CD8-positive, alpha-beta memory T cell (primary cell): ENCODE data around the gene SLC25A3. TPM values are rescaled to one million over a fixed set of nuclear protein-coding genes. Genes with fewer than 3 reads are reported as not detected.
"Not testable (repeated sequence)": the region's sequence is repeated elsewhere in the genome, so short reads cannot be mapped to it uniquely, and the experiment has no call there.

Source experiments
- CTCF ChIA-PET: fragments of 350-600 bp; sonication (Branson Sonifier 250); formaldehyde crosslinking; loops from one replicate; lab custom pipeline; 2021; ENCODE audit warnings: antibody characterized with exemption; lab: Charles Lee
- POLR2A ChIA-PET: fragments of 350-600 bp; sonication (Branson Sonifier 250); formaldehyde crosslinking; loops from one replicate; lab custom pipeline; 2021; ENCODE audit warnings: antibody characterized with exemption; lab: Charles Lee
- DNase-seq, 5 donors: peaks; one replicate each; pipeline versions ENCODE4 v3.0.0 to v3.0.0-alpha.2; 2020 to 2022; ENCODE audit warnings: mixed read lengths in 1 of 5
- H3K27ac ChIP-seq: one replicate; pipeline ENCODE4 v1.7.0; 2013; ENCODE audit warnings: low read depth, mild to moderate bottlenecking, low read length, moderate library complexity
- H3K27me3 ChIP-seq: 2 replicates; pipeline ENCODE4 v1.7.0; 2013; ENCODE audit warnings: low read length, mild to moderate bottlenecking; ENCODE audit not compliant: insufficient read depth, poor library complexity, severe bottlenecking
- H3K36me3 ChIP-seq: 2 replicates; pipeline ENCODE4 v1.7.0; 2013; ENCODE audit warnings: mild to moderate bottlenecking, low read length, moderate library complexity; ENCODE audit not compliant: insufficient read depth
- H3K4me1 ChIP-seq: 2 replicates; pipeline ENCODE4 v1.7.0; 2013; ENCODE audit warnings: mild to moderate bottlenecking, low read length, moderate library complexity; ENCODE audit not compliant: insufficient read depth
- H3K4me3 ChIP-seq: 2 replicates; pipeline ENCODE4 v1.7.0; 2013; ENCODE audit warnings: mild to moderate bottlenecking, low read length
- H3K9me3 ChIP-seq: 2 replicates; pipeline ENCODE4 v1.7.0; 2013; ENCODE audit warnings: mild to moderate bottlenecking, low read length
- H3K27ac Mint-ChIP-seq, 8 donors: one replicate each; pipeline ENCODE4 v1.8.0; 2020 to 2021; ENCODE audit warnings: mixed read lengths in 8 of 8, mild to moderate bottlenecking in 6 of 8, inconsistent platforms in 3 of 8, moderate library complexity in 3 of 8
- H3K27me3 Mint-ChIP-seq, 2 donors: one replicate each; pipeline ENCODE4 v1.8.0; 2020 to 2021; ENCODE audit warnings: mixed read lengths in 2 of 2, mild to moderate bottlenecking in 1 of 2, moderate library complexity in 1 of 2
- H3K36me3 Mint-ChIP-seq, 3 donors: one replicate each; pipeline ENCODE4 v1.8.0; 2020 to 2021; ENCODE audit warnings: mixed read lengths in 3 of 3, inconsistent platforms in 1 of 3, mild to moderate bottlenecking in 1 of 3
- H3K4me1 Mint-ChIP-seq, 3 donors: one replicate each; pipeline ENCODE4 v1.8.0; 2020 to 2021; ENCODE audit warnings: mixed read lengths in 3 of 3, inconsistent platforms in 1 of 3, mild to moderate bottlenecking in 1 of 3
- H3K4me3 Mint-ChIP-seq, 7 donors: one replicate each; pipeline ENCODE4 v1.8.0; 2020 to 2021; ENCODE audit warnings: mixed read lengths in 7 of 7, mild to moderate bottlenecking in 6 of 7, moderate library complexity in 4 of 7, inconsistent platforms in 2 of 7
- H3K9me3 Mint-ChIP-seq, 5 donors: one replicate each; pipeline ENCODE4 v1.8.0; 2020 to 2022; ENCODE audit warnings: mixed read lengths in 5 of 5, mild to moderate bottlenecking in 3 of 5, moderate library complexity in 2 of 5, inconsistent platforms in 1 of 5
- polyA plus RNA-seq: library from polyadenylated mRNA; unstranded; fragments of 300-500 nt; fragmentation: Illumina TruSeq; gene quantifications from one replicate; pipeline ENCODE4 v1.2.3, GENCODE V29; 2021
- total RNA-seq, 2 experiments: library from RNA; stranded (reverse); gene quantifications; one replicate each; pipeline ENCODE4 v1.2.3, GENCODE V29; 2021

SLC25A3 gene
- total RNA-seq: 100 to 1,000 TPM; 668 to 674 TPM
- polyA plus RNA-seq: 310 TPM

- peaks cover 14% of the 10 kb centered on the region for H3K36me3 ChIP-seq
- peak within 1 kb of the TSS; percentile 84 for H3K4me3 ChIP-seq
- Mint-ChIP-seq H3K4me3 (peak within 1 kb of the TSS; percentile 90 to 100 (median 95)), H3K27ac (peak within 1 kb of the TSS; percentile 94 to 100 (median 97)), H3K9me3 (no peaks in the 10 kb centered on the region), H3K36me3 (peaks cover 4 to 46% (median 7%) of the 10 kb centered on the region in 3 donors), H3K4me1 (peaks cover 38 to 47% (median 40%) of the 10 kb centered on the region in 3 donors), H3K27me3 (no peaks in the 10 kb centered on the region)
- H3K4me1 ChIP-seq: peaks cover 37% of the 10 kb centered on the region
- CTCF ChIA-PET: interaction anchor here (1.1 to 4.2 kb wide), 10 partner anchors 9 to 103 kb away, joined by 3 to 18 read pairs (median 4); partner anchors contain the start of genes IKBIP and TMPO
- POLR2A ChIA-PET: interaction anchor here (0.7 to 4.4 kb wide), 6 partner anchors 13 to 90 kb away, joined by 3 to 38 read pairs (median 3); partner anchors contain the start of genes APAF1, IKBIP and TMPO
- no peaks in the 10 kb centered on the region for H3K9me3 ChIP-seq
- DNase-seq: peak; percentile 91 to 97 (median 94)
- H3K27me3 ChIP-seq: no peaks in the 10 kb centered on the region
- H3K27ac ChIP-seq: peak within 1 kb of the TSS; percentile 98
Observed at GRCh38 chr12:98593351-98594049, at the start of gene SLC25A3. SLC25A3 (plus strand) TSS chr12:98593686; CDS start chr12:98593979, 293 bp downstream.

GRCh38 chr12:98543701-98544100, 49.8 kb upstream of the SLC25A3 start:
- POLR2A ChIA-PET: no interaction called here
- CTCF ChIA-PET: interaction anchor here (0.9 to 2.3 kb wide), 3 partner anchors 23 to 53 kb away, joined by 3 to 5 read pairs (median 3); no protein-coding TSS in a partner anchor
- peaks cover 6 to 21% (median 18%) of the 10 kb centered on the region in 3 donors for H3K4me1 Mint-ChIP-seq
- no peaks in the 10 kb centered on the region for H3K27me3 Mint-ChIP-seq
- Histone ChIP-seq H3K9me3 (no peaks in the 10 kb centered on the region), H3K4me1 (no peaks in the 10 kb centered on the region), H3K27ac (no peak overlapping the region), H3K27me3 (no peaks in the 10 kb centered on the region), H3K36me3 (peaks cover 25% of the 10 kb centered on the region), H3K4me3 (no peak overlapping the region)
- H3K36me3 Mint-ChIP-seq: peaks cover 3 to 75% (median 17%) of the 10 kb centered on the region in 3 donors
- no peaks in the 10 kb centered on the region for H3K9me3 Mint-ChIP-seq
- no peak overlapping the region for H3K4me3 Mint-ChIP-seq
- no peak overlapping the region for H3K27ac Mint-ChIP-seq
- DNase-seq: no peak

- Histone ChIP-seq H3K4me3 (no peak overlapping the region), H3K27ac (no peak overlapping the region), H3K36me3 (peaks cover 25% of the 10 kb centered on the region), H3K27me3 (no peaks in the 10 kb centered on the region), H3K9me3 (no peaks in the 10 kb centered on the region), H3K4me1 (no peaks in the 10 kb centered on the region)
- H3K4me1 Mint-ChIP-seq: peaks cover 6 to 21% (median 18%) of the 10 kb centered on the region in 3 donors
- ChIA-PET POLR2A (no interaction called here), CTCF (interaction anchor here (2.1 kb wide), 1 partner anchor 22 kb away, joined by 7 read pairs; no protein-coding TSS in a partner anchor)
- peaks cover 3 to 77% (median 17%) of the 10 kb centered on the region in 3 donors for H3K36me3 Mint-ChIP-seq
- H3K4me3 Mint-ChIP-seq: no peak overlapping the region
- no peak for DNase-seq
- no peaks in the 10 kb centered on the region for H3K27me3 Mint-ChIP-seq
- H3K9me3 Mint-ChIP-seq: no peaks in the 10 kb centered on the region
- H3K27ac Mint-ChIP-seq: peak overlapping the region in 1 of 8 donors; percentile 35
Observed at GRCh38 chr12:98544751-98545150, 48.7 kb upstream of the SLC25A3 start.

- H3K4me1 ChIP-seq: no peaks in the 10 kb centered on the region
- H3K9me3 Mint-ChIP-seq: no peaks in the 10 kb centered on the region
- POLR2A ChIA-PET: no interaction called here
Observed at GRCh38 chr12:98549371-98550110, 43.9 kb upstream of the SLC25A3 start.

GRCh38 chr12:98551787-98552186, 41.7 kb upstream of the SLC25A3 start:
- POLR2A ChIA-PET: no interaction called here
- Mint-ChIP-seq H3K9me3 (no peaks in the 10 kb centered on the region), H3K27me3 (no peaks in the 10 kb centered on the region), H3K27ac (no peak overlapping the region), H3K4me1 (no peaks in the 10 kb centered on the region), H3K36me3 (peaks cover 6 to 45% (median 13%) of the 10 kb centered on the region in 3 donors), H3K4me3 (no peak overlapping the region)
- no peak overlapping the region for H3K27ac ChIP-seq
- DNase-seq: no peak
- no peaks in the 10 kb centered on the region for H3K4me1 ChIP-seq
- no peaks in the 10 kb centered on the region for H3K9me3 ChIP-seq
- no peak overlapping the region for H3K4me3 ChIP-seq
- H3K27me3 ChIP-seq: no peaks in the 10 kb centered on the region
- peaks cover 3% of the 10 kb centered on the region for H3K36me3 ChIP-seq
- CTCF ChIA-PET: interaction anchor here (1.6 to 1.9 kb wide), 2 partner anchors 15 to 37 kb away, joined by 3 to 7 read pairs; partner anchors contain the start of gene TMPO

More at GRCh38 chr12:98549371-98550110, 43.9 kb upstream of the SLC25A3 start:
- no peaks in the 10 kb centered on the region for H3K27me3 Mint-ChIP-seq
- H3K27ac ChIP-seq: no peak overlapping the region
- no peak overlapping the region for H3K4me3 ChIP-seq
- no peak overlapping the region for H3K4me3 Mint-ChIP-seq
- no peaks in the 10 kb centered on the region for H3K9me3 ChIP-seq
- no peak for DNase-seq
- H3K36me3 Mint-ChIP-seq: peaks cover 6 to 62% (median 19%) of the 10 kb centered on the region in 3 donors
- no peaks in the 10 kb centered on the region for H3K27me3 ChIP-seq
- CTCF ChIA-PET: interaction anchor here (2.9 kb wide), 1 partner anchor 17 kb away, joined by 9 read pairs; no protein-coding TSS in a partner anchor
- H3K36me3 ChIP-seq: peaks cover 13% of the 10 kb centered on the region
- H3K27ac Mint-ChIP-seq: peak overlapping the region in 1 of 8 donors; percentile 23
- no peaks in the 10 kb centered on the region for H3K4me1 Mint-ChIP-seq

- POLR2A ChIA-PET, DNase-seq, H3K4me3 Mint-ChIP-seq, H3K27ac ChIP-seq, H3K9me3 ChIP-seq, H3K36me3 Mint-ChIP-seq, H3K27ac Mint-ChIP-seq, CTCF ChIA-PET, H3K4me1 ChIP-seq, H3K9me3 Mint-ChIP-seq, H3K27me3 Mint-ChIP-seq, H3K36me3 ChIP-seq, H3K4me1 Mint-ChIP-seq, H3K4me3 ChIP-seq, H3K27me3 ChIP-seq: not testable (repeated sequence)
Observed at GRCh38 chr12:98558097-98558496, 35.4 kb upstream of the SLC25A3 start.

GRCh38 chr12:98559666-98560065, 33.8 kb upstream of the SLC25A3 start:
- Mint-ChIP-seq H3K4me1 (no peaks in the 10 kb centered on the region), H3K4me3 (no peak overlapping the region), H3K36me3 (peaks cover 0 to 2% (median 0%) of the 10 kb centered on the region in 3 donors), H3K27me3 (peaks cover 0 to 2% of the 10 kb centered on the region in 2 donors), H3K27ac (no peak overlapping the region), H3K9me3 (peaks cover 0 to 3% (median 0%) of the 10 kb centered on the region in 5 donors)
- no peaks in the 10 kb centered on the region for H3K27me3 ChIP-seq
- H3K27ac ChIP-seq: no peak overlapping the region
- H3K9me3 ChIP-seq: no peaks in the 10 kb centered on the region
- no peaks in the 10 kb centered on the region for H3K36me3 ChIP-seq
- POLR2A ChIA-PET: no interaction called here
- no peak for DNase-seq
- CTCF ChIA-PET: no interaction called here
- H3K4me1 ChIP-seq: no peaks in the 10 kb centered on the region
- no peak overlapping the region for H3K4me3 ChIP-seq
